22Rv1 (cell line): ENCODE results near the gene TNFRSF19.

ENCODE experiments used
- ZFX ChIP-seq: fragments of 450-650 bp; IDR thresholded peaks from 2 replicates; pipeline ENCODE4 v1.6.1; 2017; ENCODE audit warnings: antibody characterized with exemption, borderline replicate concordance
- TF ChIP-seq, protein P1 (sequence below): fragments of 450-650 bp; IDR thresholded peaks from 2 replicates; pipeline ENCODE4 v1.5.1; 2017; ENCODE audit warnings: mild to moderate bottlenecking

- TF ChIP-seq, protein P1, sequence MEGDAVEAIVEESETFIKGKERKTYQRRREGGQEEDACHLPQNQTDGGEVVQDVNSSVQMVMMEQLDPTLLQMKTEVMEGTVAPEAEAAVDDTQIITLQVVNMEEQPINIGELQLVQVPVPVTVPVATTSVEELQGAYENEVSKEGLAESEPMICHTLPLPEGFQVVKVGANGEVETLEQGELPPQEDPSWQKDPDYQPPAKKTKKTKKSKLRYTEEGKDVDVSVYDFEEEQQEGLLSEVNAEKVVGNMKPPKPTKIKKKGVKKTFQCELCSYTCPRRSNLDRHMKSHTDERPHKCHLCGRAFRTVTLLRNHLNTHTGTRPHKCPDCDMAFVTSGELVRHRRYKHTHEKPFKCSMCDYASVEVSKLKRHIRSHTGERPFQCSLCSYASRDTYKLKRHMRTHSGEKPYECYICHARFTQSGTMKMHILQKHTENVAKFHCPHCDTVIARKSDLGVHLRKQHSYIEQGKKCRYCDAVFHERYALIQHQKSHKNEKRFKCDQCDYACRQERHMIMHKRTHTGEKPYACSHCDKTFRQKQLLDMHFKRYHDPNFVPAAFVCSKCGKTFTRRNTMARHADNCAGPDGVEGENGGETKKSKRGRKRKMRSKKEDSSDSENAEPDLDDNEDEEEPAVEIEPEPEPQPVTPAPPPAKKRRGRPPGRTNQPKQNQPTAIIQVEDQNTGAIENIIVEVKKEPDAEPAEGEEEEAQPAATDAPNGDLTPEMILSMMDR: no peak
- TF ChIP-seq ZFX: no peak
These were observed 148.8 kb downstream of the TNFRSF19 start for GRCh38 chr13:23718996-23719395.
